GM23338 (cell line): Measurements from ENCODE around the gene NELFB.

Experiments used
- CREB1 ChIP-seq: fragments of 250-450 bp; sonication (Bioruptor Pico); IDR thresholded peaks from 2 replicates; pipeline ENCODE4 v1.5.0; 2020; ENCODE audit warnings: low read depth, mild to moderate bottlenecking, moderate library complexity
- CTCF ChIP-seq, 2 experiments: fragments of 200-600 bp in 1 of 2; sonication (generic) in 1 of 2; conservative IDR thresholded peaks; 2 replicates each; pipeline versions ENCODE4 v1.5.1 to v1.6.1; 2016 to 2017; ENCODE audit warnings: antibody characterized with exemption in 2 of 2, low read depth in 2 of 2, mild to moderate bottlenecking in 2 of 2, moderate library complexity in 1 of 2
- ETS1 ChIP-seq: IDR thresholded peaks from 2 replicates; pipeline ENCODE4 v1.6.1; 2016; ENCODE audit warnings: antibody characterized with exemption
- EZH2 ChIP-seq: fragments of 200-600 bp; sonication (generic); IDR thresholded peaks from one replicate; pipeline ENCODE4 v1.8.0; 2017; ENCODE audit warnings: antibody characterized with exemption, mild to moderate bottlenecking, low read depth; ENCODE audit not compliant: unreplicated experiment
- EZH2phosphoT487 ChIP-seq: fragments of 200-600 bp; sonication (generic); IDR thresholded peaks from one replicate; pipeline ENCODE4 v1.8.1; 2018; ENCODE audit warnings: antibody characterized with exemption; ENCODE audit not compliant: unreplicated experiment
- JUNB ChIP-seq: IDR thresholded peaks from one replicate; pipeline ENCODE4 v1.6.1; 2016; ENCODE audit warnings: antibody characterized with exemption; ENCODE audit not compliant: unreplicated experiment
- POLR2AphosphoS5 ChIP-seq: IDR thresholded peaks from 2 replicates; pipeline ENCODE4 v1.6.1; 2016; ENCODE audit warnings: antibody characterized with exemption, low read depth
- REST ChIP-seq: IDR thresholded peaks from one replicate; pipeline ENCODE4 v1.6.1; 2018; ENCODE audit warnings: antibody characterized with exemption; ENCODE audit not compliant: unreplicated experiment
- ZNF114 ChIP-seq: fragments of 250-450 bp; sonication (Bioruptor Pico); IDR thresholded peaks from 2 replicates; pipeline ENCODE4 v1.5.0; 2020; ENCODE audit warnings: mild to moderate bottlenecking, moderate library complexity
- ZNF462 ChIP-seq: fragments of 250-450 bp; sonication (Bioruptor Pico); IDR thresholded peaks from 2 replicates; pipeline ENCODE4 v1.5.0; 2020; ENCODE audit warnings: mild to moderate bottlenecking, moderate library complexity

- TF ChIP-seq CTCF (conservative IDR thresholded peaks at IDR 0.05; ENCODE audit: low read depth in 2 of 2) (no peak; a peak in 1 of 4 replicates), REST (no peak), ZNF114 (CRISPR knock-in tag) (no peak), POLR2AphosphoS5 (peak; percentile 30; the same call in 1 of the 2 replicates), EZH2phosphoT487 (no peak), EZH2 (no peak), CREB1 (CRISPR knock-in tag) (no peak), ZNF462 (no peak), ETS1 (no peak), JUNB (no peak)
These were observed 37.6 kb upstream of the NELFB start for GRCh38 chr9:137217276-137218211.
